NCI-H345 (cell line): ENCODE measurements around the gene SH2D4B.
A peak's percentile ranks its signal among the peaks of the same experiment; 100 is the strongest.

ENCODE experiments used
- DNase-seq: peaks from one replicate; lab custom pipeline; 2025; lab: John Stamatoyannopoulos, UW

SH2D4B gene

DNA sequence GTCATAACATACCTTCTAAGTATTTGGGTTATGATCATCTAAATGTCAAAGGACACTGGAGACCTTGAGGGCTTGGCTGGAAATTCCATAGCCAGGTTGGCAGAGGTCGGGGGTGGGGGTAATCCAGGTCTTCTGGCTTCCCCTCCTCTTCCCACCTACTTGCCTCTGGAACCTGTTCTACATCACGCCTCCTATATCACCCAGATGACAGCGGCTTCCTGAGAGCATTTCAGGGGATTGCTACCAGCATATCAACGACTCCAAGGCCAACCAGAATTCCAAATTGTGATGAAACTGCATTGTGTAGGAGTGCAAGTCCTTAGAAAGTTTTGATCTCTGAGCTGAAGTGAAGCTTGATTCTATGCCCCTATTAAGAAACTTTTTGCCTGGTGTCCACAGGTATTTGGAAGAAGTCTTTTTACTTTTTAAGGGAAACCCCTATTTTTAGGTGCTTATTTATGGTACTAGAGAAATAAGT lies 95.7 kb downstream of the SH2D4B start:
- no peak for DNase-seq

DNA sequence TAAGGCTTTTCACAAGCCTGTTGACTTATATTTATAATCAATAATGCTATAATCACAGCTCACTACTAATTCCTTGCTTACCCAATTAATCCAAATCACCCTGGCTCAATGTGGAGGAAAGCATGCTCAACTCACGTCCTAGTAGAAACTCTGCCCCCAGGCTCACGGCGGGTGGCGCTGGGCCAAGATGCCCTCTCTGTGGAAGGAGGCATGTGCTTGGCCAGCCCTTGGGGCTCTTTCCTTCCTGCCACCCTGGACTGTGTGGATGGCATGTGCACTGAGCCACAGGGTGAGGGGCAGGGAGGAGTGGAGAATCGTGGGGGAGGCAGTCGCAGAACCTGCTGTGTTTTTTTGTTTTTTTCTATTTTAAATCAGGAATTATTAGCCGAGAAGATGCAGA lies 96.2 kb downstream of the SH2D4B start:
- no peak for DNase-seq

DNA sequence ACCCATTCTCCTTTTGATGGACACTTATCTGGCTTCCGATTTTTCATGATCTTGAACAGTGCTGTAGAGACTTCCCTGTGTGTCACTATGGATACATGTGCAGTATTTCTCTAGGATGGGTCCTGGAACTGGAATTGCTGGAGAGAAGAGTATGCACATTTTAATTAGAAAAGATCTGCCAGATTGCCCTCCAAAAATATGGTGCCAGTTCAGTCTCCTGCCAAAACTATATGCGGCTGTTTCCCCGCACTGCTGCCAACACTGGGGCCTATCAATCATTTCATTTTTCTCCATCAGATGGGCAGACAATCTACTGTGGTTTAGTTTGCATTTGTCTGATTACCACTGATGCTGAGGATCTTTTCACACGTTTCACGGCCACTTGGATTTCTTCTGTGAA lies 105.0 kb downstream of the SH2D4B start:
- no peak for DNase-seq

GRCh38 chr10:80646366-80646765 lies 108.7 kb downstream of the SH2D4B start:
- DNase-seq: no peak

DNA sequence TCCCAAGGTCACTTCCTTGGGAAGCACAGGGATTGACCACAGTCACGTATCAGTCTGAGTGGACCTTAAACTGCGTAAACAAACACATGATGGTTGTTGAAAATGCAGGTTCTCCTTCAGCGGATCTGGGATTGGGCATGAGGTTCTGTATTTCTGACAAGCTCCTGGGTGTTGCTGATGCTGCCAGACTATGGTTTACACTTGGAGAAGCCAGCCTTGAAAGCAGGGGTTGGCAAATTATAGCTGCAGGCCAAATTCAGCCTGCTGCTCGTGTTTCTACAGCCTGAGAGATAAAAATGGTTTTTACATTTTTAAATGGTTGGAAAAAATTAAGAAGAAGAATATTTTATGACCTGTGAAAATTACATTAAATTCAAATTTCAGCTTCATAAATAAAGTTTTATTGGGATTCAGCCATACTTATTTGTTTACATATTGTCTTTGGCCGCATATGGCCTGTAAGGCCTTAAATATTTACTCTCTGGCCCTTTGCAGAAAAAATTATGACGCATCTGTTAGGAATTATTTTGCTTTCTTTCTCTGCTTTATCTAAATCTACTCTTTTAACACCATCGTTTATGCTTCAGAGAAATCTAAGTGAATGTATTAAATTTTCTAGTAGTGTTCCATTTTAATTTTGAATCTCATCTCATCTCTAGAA lies 109.6 kb downstream of the SH2D4B start:
- DNase-seq: no peak

DNA sequence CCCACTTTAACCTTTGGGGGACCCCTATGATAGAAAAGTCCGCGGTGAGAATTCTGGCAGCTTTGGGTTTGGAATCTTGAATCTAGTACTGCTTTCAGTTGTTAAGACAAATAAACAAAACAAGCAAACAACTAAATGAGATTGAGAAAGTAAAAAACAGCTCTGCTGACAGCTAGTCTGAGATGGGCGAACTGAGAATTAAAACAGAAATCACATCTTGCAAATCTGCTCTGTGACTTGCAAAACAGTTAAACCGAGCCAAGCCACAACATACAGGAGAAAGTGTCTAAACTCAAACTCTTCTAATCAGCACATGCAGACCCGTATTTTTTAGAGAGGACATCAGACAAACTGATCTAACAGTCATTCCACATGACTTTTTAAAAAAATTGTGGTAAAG lies 110.4 kb downstream of the SH2D4B start:
- no peak for DNase-seq

- DNase-seq: no peak
These were observed 111.5 kb downstream of the SH2D4B start for GRCh38 chr10:80649183-80649582.

DNA sequence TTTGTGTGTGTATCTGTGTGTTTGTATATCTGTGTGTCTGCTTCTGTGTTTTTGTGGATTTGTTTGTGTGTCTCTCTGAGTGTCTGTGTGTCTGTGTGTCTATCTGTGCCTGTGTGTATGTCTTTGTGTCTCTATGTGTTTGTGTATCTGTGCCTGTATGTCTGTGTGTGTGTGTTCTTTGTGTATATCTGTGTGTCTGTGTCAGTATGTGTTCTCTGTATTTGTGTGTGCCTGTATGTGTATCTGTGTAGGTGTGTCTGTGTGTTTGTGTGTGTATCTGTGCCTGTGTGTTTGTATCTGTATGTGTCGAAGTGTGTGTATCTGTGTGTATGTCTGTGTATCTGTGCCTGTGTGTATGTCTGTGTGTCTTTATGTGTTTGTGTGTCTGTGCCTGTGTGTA lies 118.2 kb downstream of the SH2D4B start:
- DNase-seq: no peak

- no peak for DNase-seq
These were observed 120.4 kb downstream of the SH2D4B start for GRCh38 chr10:80658068-80658467.

DNA sequence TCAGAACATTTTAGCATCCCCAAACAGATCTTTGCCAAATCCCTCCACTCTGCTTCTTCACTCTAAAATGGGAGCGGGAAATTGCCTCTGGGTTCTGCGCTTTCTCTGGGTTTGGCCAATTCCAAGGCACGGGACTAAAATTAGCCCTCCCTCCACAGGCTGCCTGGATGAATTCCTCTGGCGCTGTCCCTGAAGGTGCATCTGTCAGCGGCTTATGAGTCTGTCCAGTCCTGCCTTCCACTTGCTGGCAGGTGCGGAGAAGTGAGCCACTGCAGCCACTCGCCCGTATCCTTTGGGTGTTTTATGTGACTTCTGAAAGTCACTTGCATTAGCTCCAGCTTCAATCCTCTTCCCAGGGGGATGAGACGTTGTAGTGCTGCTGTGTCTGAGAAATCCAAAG lies 121.6 kb downstream of the SH2D4B start:
- DNase-seq: no peak

GRCh38 chr10:80660266-80660665 lies 122.6 kb downstream of the SH2D4B start:
- no peak for DNase-seq

DNA sequence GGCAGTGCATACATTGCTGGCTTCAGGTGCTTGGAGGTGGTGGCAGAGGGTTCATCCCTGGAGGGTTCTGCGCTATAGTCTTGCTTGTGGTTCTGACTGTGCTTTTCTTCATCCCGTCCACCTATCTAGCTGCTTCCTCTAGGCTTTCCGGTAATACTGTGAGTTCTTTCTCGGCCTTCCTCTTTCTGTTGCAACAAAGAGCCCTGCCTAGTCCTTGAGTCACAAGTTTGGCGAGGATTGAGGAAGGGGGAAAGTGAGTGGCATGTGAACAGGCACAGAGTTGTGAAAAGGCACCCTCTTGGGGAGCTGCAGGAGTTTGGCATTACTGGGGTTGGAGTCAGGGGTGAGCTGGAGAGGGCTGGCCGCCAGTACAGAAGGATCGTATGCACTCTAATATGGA lies 123.0 kb downstream of the SH2D4B start:
- no peak for DNase-seq

GRCh38 chr10:80661526-80661925 lies 123.8 kb downstream of the SH2D4B start:
- DNase-seq: no peak

DNA sequence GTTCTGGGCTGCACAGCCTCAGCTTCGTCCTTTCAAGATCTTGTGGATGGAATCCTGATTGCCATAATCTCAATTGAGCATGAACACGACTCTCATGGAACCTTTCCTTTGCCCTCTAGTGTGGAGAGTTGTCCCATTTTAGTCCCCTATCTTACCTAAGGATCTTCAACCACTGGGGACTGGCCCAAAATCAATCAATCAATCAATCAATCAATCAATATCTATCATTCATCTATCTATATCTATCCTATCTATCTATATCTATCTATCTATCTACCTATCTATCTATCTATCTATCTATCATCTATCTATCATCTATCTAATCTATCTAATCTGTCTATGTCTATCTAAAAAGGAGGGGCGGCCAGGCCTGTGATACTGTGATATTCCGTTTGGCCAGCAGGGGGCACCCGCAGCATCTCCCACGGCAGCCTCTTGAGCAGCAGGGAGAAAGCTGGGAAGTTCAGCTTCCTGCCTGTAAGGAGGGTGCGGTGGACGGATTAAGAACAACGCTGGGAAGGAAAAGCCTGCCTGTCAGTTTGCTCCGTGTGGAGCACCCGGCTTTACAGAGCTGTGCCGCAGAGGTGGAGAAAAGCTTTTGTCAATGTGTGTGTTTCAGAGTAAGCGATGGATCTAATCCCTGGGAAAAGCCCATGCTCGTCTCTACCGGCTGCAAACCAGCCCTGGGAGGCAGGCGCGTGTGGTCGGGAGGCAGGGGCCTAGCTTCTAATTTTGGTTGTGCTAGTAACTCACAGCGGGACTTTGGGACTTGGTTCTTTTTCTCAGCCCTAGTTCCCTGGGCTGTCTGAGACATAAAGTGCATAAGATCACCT lies 124.9 kb downstream of the SH2D4B start:
- DNase-seq: peak; percentile 72

- DNase-seq: peak; percentile 71
These were observed 126.5 kb downstream of the SH2D4B start for GRCh38 chr10:80664071-80664680.

GRCh38 chr10:80669485-80669884 lies 131.8 kb downstream of the SH2D4B start:
- DNase-seq: no peak

GRCh38 chr10:80670774-80671173 lies 133.1 kb downstream of the SH2D4B start:
- no peak for DNase-seq

GRCh38 chr10:80671847-80672246 lies 134.1 kb downstream of the SH2D4B start:
- DNase-seq: no peak

GRCh38 chr10:80672613-80673012 lies 134.9 kb downstream of the SH2D4B start:
- DNase-seq: no peak

DNA sequence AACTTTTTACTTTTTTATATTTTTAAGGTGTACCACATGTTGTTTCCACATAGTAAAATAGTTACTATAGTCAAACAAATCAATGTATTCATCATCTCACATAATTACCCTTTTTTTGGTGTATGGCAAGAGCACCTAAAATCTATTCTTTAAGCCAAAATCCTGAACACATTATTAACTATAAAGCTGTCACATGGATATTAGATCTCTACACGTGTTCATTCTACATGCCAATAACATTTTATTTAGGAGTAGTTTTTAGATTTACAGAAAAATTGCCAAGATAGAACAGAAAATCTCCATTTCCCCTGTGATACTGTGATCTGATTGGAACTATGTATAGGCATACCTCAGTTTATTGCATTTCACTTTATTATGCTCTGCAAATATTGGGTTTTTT lies 137.1 kb downstream of the SH2D4B start:
- no peak for DNase-seq

DNA sequence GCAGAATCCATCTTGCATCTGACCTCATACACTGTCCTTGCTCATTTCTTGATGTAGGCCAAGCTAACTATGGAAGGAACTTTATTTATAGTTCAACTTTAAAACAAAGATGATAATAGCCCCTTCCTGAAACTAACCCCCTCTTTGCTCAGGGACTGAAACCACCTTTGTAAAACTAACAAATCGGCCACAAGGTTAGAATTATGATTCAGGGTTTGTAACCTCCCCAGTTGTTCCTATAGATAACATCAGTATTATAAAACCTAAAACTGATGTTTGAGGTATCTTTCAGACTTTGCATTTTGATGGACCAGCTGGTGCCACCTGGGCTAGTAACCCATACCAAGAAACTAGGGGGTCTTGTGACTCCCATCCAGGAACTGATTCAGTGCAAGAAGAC lies 143.4 kb downstream of the SH2D4B start:
- no peak for DNase-seq

DNA sequence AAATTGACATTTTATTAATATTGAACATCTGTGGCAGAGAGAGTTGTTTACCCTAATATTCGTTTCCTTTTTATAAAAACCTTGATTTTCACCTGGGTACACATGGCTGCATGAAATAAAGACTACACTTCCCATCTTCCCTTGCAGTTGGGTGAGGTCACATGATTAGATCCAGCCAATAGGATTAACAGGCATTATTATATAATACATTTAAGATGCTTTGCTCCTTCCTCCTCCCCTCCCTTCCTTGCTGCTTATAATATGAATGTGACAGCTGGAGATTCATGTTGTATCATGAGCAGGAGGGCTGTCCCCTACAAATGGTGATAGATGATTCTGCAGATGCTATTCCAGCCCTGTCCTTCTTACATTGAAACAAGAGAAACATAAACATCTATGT lies 146.6 kb downstream of the SH2D4B start:
- no peak for DNase-seq

- no peak for DNase-seq
These were observed 147.7 kb downstream of the SH2D4B start for GRCh38 chr10:80685355-80685754.
